Activated naive CD8-positive, alpha-beta T cell treated with anti-CD3 and anti-CD28 coated beads, Interleukin-2, amount 50 U/mL, for 16 hours (primary cell): ENCODE measurements around the gene FAM135A.
"Not testable (repeated sequence)": the region's sequence is repeated elsewhere in the genome, so short reads cannot be mapped to it uniquely, and the experiment has no call there.

Experiments used
- DNase-seq: peaks from one replicate; pipeline ENCODE4 v3.0.0-alpha.2; 2020; ENCODE audit warnings: low read depth, low spot score

Gene FAM135A

GRCh38 chr6:70396163-70396562 is 17.1 kb upstream of the FAM135A start:
- DNase-seq = no peak

GRCh38 chr6:70396796-70397729 is 16.2 kb upstream of the FAM135A start:
- no peak for DNase-seq

GRCh38 chr6:70398783-70399728 is 14.3 kb upstream of the FAM135A start:
- no peak for DNase-seq

- no peak for DNase-seq
Observed at GRCh38 chr6:70404658-70405057, 8.7 kb upstream of the FAM135A start.

DNA sequence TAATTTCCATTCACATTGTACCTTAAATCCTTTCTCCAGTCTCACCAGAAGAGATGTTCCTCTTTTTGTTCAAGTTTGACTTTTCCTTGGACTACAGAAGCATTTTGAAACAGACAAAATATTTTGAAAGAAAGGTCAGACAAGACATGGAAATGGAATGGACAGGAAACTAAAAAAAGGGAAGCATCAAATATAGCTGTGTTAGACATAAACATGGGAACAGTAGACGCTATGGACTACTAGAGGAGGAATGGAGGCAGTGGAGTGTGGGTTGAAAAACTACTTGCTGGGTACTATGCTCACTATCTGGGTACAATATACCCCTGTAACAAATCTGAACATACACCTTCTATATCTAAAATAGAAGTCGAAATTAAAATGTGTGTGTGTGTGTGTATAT is 4.1 kb upstream of the FAM135A start:
- no peak for DNase-seq

DNA sequence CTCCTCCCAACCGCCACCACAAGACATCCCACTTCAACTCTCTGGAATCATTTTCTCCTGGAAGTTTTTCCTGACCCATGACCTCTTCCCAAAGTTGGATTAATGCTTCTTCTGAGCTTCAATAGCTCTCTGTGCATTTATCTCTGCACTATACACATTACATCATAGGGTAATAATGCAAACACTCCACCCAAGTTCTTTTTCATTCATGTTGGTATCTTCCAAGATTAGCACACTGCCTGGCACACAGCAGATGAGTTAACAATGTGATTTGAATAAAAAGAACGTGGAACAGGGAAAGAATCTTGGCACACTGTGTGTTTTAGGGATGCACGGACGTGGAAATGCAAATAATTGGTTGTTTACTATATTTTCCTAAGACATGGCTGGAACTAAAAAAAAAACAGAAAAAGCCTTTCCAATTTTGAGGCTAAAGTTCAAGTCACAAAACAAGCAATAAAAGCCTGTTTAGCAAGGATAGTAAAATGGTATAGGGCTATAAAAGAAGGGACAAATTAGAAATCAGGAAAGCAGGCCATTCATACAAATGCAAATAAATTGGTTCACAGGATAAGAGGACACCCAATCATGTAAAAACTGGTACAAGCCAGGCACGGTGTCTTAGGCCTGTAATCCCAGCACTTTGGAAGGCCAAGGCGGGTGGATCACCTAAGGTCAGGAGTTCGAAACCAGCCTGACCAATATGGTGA is 1.6 kb upstream of the FAM135A start:
- no peak for DNase-seq

GRCh38 chr6:70412252-70413113 is 825 bp upstream of the FAM135A start:
- no peak for DNase-seq

DNA sequence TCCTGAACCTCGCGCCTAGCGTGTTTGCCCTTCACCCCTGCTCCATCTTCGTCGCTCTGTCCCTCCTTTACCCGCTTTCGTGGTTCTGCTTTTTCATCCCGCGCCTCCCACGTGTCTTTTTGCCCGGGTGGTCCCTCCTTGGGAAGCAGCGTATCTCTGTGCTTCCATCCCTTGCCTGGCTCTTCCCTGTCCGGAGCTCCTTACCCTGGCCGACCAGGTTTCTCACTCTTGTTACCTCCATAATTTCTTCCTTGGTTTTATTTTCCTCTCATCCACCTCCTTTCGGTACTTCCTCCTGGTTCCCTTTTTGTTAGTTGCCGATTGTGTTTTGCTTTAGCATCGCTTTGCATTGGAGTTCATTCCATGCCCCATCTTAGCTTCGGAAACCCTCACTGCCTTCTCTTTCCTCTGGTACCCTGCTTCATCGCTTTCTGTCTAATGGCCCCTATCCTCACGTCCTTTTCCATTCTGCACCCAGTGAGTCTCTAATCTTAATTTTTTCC is 735 bp downstream of the FAM135A start:
- DNase-seq = no peak

DNA sequence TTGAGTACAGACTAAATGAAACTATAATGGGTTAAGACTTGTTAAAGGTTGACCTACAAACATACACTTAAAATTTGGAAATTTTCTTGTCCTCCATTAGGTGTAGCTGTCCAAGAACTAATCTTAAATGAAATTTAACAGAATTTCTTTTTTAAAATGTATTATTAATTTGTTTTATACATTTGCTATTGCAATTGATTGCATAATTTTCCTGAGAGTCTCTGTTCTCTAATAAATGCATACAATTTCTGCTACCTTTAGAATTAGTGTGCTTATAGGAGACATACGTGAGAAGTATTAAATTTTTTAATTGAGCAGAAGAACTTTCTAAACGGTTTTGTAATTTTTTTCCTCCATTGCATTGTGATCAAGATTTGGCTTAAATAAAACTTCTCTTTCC is 1.5 kb downstream of the FAM135A start:
- no peak for DNase-seq

DNA sequence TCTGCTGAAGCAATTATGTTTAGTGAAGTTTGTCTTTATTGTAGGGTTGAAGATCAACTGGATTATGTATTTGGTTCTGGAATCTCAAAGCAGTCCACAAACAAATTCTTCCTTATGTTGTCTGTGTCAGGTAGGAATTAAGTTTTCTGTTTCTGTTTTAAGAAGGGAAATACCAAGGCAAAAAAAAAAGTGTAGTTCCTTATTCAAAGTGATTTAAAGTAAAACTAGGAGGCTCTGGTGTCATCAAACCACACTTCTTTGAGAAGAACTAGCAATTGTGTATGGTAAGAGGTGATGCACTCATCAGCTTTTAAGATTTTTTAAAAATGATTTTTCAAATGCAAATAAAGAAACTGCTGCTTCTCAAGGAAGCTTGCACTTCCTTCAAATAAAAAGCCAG is 1.9 kb downstream of the FAM135A start:
- DNase-seq = no peak

GRCh38 chr6:70415660-70416059 is 2.4 kb downstream of the FAM135A start:
- DNase-seq = no peak

DNA sequence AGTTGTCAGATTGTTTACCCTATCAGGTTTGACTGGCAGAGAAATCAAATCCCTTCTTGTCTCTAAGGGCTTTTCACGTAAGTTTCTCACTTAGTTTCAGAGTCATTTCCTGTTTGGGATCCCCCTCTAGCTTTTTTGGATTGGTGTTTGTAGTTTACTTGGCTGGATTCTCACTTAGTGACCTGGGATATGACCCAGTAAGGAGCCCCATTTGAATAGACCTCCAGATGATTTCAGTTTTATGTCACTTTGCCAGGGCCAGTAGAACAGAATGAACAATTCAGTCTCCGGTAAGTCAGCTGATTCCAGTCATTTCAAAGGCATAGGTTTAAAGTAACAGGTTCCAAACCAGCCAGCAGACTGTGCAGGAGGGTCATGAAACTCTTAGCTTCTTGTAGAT is 8.2 kb downstream of the FAM135A start:
- DNase-seq = no peak

DNA sequence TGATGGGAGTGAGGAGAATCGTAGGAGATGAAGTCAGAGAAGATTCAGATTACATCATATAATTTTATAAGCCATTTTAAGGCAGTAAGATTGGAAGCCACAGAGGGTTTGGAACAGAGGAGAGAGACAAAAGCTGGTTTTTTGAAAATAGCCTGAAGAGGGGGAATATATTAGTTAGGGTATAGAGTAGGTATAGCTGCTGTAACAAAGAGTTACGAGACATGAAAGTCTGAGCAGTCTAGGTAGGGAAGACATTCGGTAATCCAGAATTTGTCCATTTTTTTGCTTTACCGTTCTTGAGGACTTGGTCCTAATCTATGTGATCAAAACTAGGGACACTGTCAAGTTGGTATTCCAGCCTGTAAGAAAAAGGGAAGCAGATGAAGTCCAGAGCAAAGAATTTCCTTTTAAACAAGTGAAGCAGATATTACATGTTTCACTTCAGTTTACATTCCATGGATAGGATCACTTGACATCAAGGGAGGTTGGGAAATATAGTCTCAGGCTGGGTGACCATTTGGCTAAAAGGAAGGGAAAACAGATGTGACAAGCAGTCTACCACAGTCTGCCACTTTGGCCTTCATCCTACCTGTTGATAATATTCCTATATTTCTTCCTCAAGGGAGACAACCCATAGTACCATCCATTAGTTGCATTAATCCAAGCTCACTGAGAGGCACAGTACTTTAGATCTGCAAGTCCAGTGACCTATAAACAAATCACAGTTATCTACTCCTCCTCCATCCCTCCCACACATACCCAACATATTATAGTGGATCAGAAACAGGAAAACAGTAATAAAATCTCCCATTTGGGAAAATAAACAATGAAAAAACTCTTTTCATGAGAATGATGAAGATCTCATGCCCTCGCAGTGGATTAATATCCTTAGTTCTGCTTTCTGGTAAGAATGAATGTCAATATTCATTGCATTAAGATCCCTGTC is 10.2 kb downstream of the FAM135A start:
- no peak for DNase-seq

- DNase-seq = no peak
Observed at GRCh38 chr6:70424291-70424690, 11.0 kb downstream of the FAM135A start.

- DNase-seq = no peak
Observed at GRCh38 chr6:70436320-70436719, 23.0 kb downstream of the FAM135A start.

GRCh38 chr6:70445001-70445400 is 31.7 kb downstream of the FAM135A start:
- DNase-seq = no peak

GRCh38 chr6:70447343-70448070 is 34.2 kb downstream of the FAM135A start:
- not testable (repeated sequence) for DNase-seq

DNA sequence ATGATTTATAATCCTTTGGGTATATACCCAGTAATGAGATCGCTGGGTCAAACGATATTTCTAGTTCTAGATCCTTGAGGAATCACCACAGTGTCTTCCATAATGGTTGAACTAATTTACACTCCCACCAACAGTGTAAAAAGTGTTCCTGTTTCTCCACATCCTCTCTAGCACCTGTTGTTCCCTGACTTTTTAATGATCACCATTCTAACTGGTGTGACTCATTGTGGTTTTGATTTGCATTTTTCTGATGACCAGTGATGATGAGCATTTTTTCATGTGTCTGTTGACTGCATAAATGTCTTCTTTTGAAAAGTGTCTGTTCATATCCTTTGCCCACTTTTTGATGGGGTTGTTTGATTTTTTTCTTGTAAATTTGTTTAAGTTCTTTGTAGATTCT is 40.6 kb downstream of the FAM135A start:
- DNase-seq = not testable (repeated sequence)

DNA sequence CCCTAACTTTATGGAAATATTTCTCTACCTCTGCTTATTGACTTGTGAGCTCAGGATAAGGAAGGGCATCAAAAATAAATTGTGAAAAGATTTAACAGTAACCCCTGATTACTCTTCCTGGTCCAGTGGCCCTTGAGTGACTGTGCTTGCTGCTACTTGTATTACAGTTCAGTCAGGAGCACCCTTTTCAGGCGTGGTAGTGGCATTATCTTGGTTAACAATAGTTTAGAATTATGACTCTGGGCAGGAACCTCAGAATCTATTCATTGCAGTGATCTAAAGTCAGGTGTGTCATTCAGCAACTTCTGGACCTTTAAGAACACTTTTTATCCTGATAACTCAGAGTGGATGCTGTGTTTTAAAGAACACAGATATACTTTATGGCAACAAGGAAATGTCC is 43.4 kb downstream of the FAM135A start:
- DNase-seq = no peak
